Measurements from ENCODE around the gene NCR1.

DNA sequence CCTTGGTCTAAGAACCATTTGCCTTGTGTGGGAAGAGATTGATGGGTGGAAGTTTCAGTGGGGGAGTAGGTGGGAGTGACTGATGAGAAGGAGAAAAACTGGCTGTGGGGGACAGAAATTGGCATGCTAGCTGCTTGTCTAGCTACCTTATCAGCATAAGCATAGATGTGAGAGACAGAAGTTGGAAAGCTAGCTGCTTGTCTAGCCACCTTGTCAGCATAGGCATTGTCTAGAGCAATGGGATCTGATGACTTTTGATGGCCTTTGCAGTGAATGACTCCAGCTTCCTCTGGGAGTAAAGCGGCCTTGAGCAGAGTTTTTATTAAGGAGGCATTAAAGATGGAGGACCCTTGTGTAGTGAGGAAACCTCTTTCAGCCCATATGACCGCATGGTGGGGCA lies 9.9 kb upstream of the NCR1 start:
- TF ChIP-seq, protein P1, sequence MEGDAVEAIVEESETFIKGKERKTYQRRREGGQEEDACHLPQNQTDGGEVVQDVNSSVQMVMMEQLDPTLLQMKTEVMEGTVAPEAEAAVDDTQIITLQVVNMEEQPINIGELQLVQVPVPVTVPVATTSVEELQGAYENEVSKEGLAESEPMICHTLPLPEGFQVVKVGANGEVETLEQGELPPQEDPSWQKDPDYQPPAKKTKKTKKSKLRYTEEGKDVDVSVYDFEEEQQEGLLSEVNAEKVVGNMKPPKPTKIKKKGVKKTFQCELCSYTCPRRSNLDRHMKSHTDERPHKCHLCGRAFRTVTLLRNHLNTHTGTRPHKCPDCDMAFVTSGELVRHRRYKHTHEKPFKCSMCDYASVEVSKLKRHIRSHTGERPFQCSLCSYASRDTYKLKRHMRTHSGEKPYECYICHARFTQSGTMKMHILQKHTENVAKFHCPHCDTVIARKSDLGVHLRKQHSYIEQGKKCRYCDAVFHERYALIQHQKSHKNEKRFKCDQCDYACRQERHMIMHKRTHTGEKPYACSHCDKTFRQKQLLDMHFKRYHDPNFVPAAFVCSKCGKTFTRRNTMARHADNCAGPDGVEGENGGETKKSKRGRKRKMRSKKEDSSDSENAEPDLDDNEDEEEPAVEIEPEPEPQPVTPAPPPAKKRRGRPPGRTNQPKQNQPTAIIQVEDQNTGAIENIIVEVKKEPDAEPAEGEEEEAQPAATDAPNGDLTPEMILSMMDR (IDR thresholded peaks at IDR 0.05; ENCODE audit: low read length), result no peak
- no peak for TF ChIP-seq EZH2 (optimal IDR thresholded peaks at IDR 0.05; ENCODE audit: low read depth, low read length)
